ENCODE results near the gene FOCAD. TPM values are rescaled to one million over a fixed set of nuclear protein-coding genes. Genes with fewer than 3 reads are reported as not detected.

FOCAD gene
- total RNA-seq, 1 experiment from 2014 or later = 40.7 TPM

GRCh38 chr9:20685769-20686168 is 1.7 kb downstream of the FOCAD start:
- ATAC-seq = no peak
- ChIA-PET RAD21 (ENCODE audit: low non-redundant PET in 1 of 2, low total read pairs in 2 of 2, uncharacterized antibody in 2 of 2, unreplicated experiment in 2 of 2) (no interaction called here), CTCF (no interaction called here), POLR2A (no interaction called here)
- intact Hi-C loops (cut with micrococcal nuclease) = loop anchor here (2.0 kb wide), 1 partner anchor 61 kb away; no protein-coding TSS in a partner anchor
- H3K4me3 ChIP-seq (replicated peaks in 1 of 2; ENCODE audit: low read depth in 1 of 2, low read length in 2 of 2) = peak overlapping the region in 1 of 2 experiments; percentile 87; a peak in 2 of 4 replicates
- H3K27me3 ChIP-seq (ENCODE audit: insufficient read depth, low read length) = no peaks in the 10 kb centered on the region
- no peak for TF ChIP-seq EZH2 (IDR thresholded peaks at IDR 0.05)
- no peak for TF ChIP-seq SIN3A (IDR thresholded peaks at IDR 0.05; ENCODE audit: low read depth)
- no peak for TF ChIP-seq CEBPB (IDR thresholded peaks at IDR 0.05; ENCODE audit: low read depth)
- no peak for TF ChIP-seq ZNF274 (IDR thresholded peaks at IDR 0.05; ENCODE audit: low read depth, low read length)
- TF ChIP-seq SP1 (IDR thresholded peaks at IDR 0.05; ENCODE audit: low read depth) = no peak
- no peak for TF ChIP-seq ATF3 (IDR thresholded peaks at IDR 0.05)
- no peak for TF ChIP-seq RAD21 (IDR thresholded peaks at IDR 0.05; ENCODE audit: low read depth)
- no peak for TF ChIP-seq YY1 (IDR thresholded peaks at IDR 0.05; ENCODE audit: extremely low read depth, insufficient replicate concordance, low read depth, low read length)
- no peak for TF ChIP-seq CTCF (IDR thresholded peaks at IDR 0.05 in 2 of 3, conservative IDR thresholded peaks at IDR 0.05 in 1 of 3; ENCODE audit: borderline replicate concordance in 1 of 3, insufficient read depth in 1 of 3, low read depth in 2 of 3, low read length in 2 of 3)
- TF ChIP-seq ZBTB33 (IDR thresholded peaks at IDR 0.05; ENCODE audit: extremely low read depth, insufficient replicate concordance, low read length) = no peak
- no peak for TF ChIP-seq POLR2A (IDR thresholded peaks at IDR 0.05; ENCODE audit: borderline replicate concordance, extremely low read depth, insufficient read depth, insufficient read length)
- H3K4me1 ChIP-seq (ENCODE audit: control insufficient read depth in 1 of 2, insufficient read depth in 2 of 2, low read length in 2 of 2) = peaks cover 12 to 22% of the 10 kb centered on the region in 2 experiments
- H3K79me2 ChIP-seq (ENCODE audit: insufficient read depth, low read length) = peaks cover 65% of the 10 kb centered on the region
- H3K36me3 ChIP-seq (ENCODE audit: control insufficient read depth in 1 of 2, insufficient read depth in 2 of 2, low read length in 2 of 2) = no peaks in the 10 kb centered on the region
- H3K9me2 ChIP-seq (ENCODE audit: insufficient read depth) = no peaks in the 10 kb centered on the region
- H3K9ac ChIP-seq (ENCODE audit: low read length) = no peak overlapping the region
- peak overlapping the region; percentile 86; the same call in 1 of the 2 replicates for H3K4me2 ChIP-seq (ENCODE audit: low read length)
- no peak for DNase-seq (ENCODE audit: low read depth, low spot score)
- no peak overlapping the region; the same call in 1 of the 2 replicates for H3K27ac ChIP-seq (ENCODE audit: low read depth, low read length)
- H4K20me1 ChIP-seq (ENCODE audit: insufficient read depth) = no peaks in the 10 kb centered on the region
- no peak overlapping the region for H2AFZ ChIP-seq (ENCODE audit: low read depth, low read length, poor library complexity, severe bottlenecking)
- H3K9me3 ChIP-seq (ENCODE audit: control insufficient read depth in 1 of 2, insufficient read depth in 1 of 2, low read depth in 1 of 2, low read length in 2 of 2) = no peaks in the 10 kb centered on the region
- no TSS peak for BruUV-seq (replicated peaks)

Measured in HCT116 (cell line).